HG02852 (cell line): Measurements from ENCODE around the gene MED29.

ENCODE experiments used
- ATAC-seq: cut with Tn5 transposase; IDR thresholded peaks from one replicate; pipeline ENCODE4 v1.9.1; 2021; ENCODE audit warnings: mild to moderate bottlenecking, moderate library complexity; ENCODE audit not compliant: unreplicated experiment

Gene MED29

DNA sequence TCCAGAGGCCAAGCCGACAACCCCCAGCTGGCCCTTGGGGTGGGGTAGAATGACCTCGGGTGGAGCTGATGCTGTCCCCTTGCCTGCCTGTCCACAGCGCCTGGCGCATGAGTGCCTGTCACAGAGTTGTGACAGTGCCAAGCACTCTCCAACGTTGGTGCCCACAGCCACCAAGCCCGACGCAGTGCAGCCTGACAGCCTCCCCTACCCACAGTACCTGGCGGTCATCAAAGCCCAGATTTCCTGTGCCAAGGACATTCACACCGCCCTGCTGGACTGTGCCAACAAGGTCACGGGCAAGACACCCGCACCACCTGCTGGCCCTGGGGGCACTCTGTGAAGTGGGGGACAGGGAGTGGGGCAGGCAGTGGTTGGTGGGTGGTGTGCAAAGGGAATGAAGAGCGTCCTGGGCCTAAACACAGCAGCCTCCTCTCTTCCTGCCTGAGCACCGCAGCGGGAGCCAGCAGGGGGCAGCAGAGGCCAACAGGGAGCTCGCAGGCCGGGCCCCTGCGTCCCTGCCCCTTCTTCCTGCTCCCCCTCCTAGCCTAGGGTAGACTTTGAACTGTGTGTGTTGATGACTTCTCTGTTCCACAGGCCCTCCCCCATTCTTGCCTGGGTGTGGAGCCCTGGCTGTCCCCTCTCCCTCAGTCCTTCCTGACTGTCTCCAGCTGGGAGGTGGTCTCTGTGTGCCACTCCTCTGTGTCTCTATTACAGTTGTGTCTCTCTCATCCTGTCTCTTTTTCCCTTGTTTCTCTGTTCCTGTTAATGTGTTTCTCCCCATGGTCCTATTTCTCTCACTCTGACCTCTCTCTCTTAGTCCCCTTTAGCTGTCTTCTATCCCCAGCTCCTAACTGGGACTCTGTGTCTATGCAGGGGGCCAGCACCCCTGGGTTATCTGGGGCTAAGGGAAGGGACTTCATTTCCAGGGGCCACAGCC is 6.5 kb downstream of the MED29 start:
- no peak for ATAC-seq

DNA sequence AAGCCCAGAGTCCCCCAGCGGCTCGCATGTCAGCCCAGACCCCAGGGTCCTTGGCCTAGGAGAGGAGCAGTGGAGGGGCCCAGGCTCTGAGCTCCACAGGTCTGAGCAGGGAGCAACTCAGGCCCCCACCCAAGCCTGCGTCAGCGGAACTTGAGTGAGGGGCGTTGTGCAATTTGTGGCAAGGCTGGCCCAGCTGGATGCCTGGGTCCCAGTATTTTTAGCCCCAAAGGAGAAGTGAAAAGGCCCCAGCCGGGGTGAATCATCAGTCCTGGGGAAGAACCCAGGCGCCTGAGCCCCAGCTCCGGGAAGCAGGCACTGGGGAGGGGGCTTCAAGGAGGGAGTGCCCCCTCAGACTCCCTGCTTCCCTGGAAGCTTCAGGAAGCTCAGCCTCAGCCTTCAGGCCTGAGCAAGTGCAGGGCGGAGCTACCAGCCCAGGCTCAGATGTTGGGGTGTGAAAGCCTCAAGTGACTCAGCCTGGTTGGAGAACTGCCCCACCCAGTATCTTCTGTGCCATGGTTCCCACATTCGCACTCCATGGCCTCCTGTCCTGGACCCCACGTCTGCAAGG is 7.2 kb downstream of the MED29 start:
- no peak for ATAC-seq

GRCh38 chr19:39399668-39400050 is 8.5 kb downstream of the MED29 start:
- ATAC-seq, result no peak

DNA sequence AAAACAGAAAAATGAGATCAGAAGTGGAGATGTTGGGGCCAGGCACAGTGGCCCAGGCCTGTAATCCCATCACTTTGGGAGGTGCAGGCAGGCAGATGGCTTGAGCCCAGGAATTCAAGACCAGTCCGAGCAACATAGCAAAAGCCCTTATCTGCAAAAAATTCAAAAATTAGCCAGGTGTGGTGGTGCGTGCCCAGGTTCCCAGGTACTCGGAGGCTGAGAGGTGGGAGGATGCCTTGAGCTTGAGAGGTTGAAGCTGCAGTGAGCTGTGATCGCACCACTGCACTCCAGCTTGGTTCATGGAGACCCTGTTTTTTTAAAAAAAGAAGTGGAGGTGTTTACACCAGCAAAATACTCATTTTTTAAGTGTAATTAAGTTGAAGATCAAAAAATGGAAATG is 8.9 kb downstream of the MED29 start:
- ATAC-seq, result no peak

- ATAC-seq, result no peak
These were observed 9.9 kb downstream of the MED29 start for GRCh38 chr19:39401070-39401548.

- no peak for ATAC-seq
These were observed 10.6 kb downstream of the MED29 start for GRCh38 chr19:39401549-39402345.

GRCh38 chr19:39402346-39403300 is 11.4 kb downstream of the MED29 start:
- peak; percentile 24 for ATAC-seq

DNA sequence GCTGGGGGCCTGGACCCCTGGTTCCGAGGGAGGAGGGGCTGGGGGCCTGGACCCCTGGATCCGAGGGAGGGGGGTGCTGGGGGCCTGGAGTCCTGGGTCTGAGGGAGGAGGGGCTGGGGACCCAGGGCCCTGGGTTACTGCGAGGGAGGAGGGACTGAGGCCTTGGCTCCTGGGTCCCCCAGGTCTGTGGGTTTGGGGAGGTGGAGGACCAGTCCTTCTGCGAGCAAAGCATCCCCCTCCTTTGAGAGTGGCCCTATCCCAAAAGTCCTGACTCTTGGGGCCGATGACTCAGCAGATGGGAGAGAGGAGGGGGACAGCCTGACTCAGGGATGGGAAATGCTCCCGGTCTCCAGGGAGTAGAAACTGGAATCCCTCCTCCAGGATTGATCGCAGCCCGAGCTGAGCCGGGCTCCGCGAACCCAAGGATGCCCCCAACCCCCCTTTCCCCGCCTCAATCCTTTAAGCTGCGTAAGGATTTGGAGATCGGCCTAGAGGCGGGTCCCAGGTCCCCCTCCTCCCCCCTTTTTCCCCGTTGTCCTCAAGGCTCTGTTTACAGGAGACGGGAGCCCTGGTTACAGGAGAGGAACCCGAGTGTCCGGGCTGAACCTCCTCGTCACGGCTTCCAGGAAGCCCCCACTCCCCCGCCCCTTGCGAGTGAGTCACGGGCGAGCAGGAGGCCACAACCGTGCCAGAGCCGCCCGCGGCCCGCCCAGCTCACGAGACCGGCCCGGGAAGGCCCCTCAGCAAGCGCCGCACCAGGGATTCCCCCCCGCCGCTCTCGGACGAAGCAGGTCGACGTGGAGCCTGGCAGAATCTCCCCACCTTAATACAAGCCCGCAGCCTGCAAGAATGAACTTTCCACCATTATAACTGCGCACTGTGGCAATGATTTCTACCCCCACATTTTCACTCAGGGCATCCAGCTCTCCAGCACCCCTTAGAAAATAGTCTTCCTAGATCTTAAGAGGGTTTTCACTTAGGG is 12.4 kb downstream of the MED29 start:
- no peak for ATAC-seq

DNA sequence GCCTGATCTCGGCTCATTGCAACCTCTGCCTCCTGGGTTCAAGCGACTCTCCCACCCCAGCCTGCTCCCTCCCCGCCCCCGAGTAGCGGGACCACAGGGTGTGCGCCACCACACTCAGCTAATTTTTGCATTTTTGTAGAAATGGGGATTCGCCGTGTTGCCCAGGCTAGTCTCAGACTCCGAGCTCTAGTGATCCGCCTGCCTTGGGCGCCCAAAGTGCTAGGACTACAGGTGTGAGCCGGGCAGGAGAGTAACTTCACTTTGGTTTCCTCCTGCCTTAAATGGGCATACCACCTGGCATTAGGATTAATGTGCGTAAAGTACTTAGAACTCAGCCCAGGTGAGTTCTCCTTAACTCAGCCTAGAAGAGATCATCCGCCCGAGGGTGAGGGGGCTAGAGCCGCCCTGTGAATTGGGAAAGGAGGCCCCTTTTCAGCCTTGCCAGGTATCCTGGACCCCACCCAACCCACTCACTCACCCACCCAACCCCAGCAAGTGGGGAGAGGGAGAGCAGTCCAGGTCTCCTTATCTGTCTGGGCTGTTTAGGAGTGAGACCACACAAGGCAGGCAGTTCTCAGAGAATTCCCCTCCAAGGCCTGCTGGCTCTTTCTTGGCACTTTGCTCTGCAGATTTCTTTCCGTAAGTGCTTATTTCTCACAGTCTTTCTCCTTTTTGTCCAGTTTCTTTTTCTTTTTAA is 14.2 kb downstream of the MED29 start:
- no peak for ATAC-seq

- ATAC-seq, result no peak
These were observed 14.9 kb downstream of the MED29 start for GRCh38 chr19:39405958-39406655.

GRCh38 chr19:39406656-39407409 is 15.7 kb downstream of the MED29 start, which contains the start of gene ZFP36:
TSS of gene ZFP36 (plus strand) at chr19:39406847. CDS start at chr19:39406905, 58 bp downstream.
- no peak for ATAC-seq

DNA sequence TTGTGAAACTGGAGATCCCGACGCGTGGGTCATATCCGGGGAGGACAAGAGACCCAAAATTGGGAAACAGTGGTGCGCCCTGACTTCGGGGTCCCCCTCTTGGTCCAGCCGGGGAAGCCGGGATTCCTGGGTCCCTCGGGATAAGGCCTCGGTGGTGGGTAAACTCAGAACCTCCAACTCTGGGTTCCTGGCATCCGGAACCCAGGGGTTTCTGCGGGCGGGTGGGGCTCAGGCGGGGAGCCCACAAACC is 16.2 kb downstream of the MED29 start:
- ATAC-seq, result no peak

DNA sequence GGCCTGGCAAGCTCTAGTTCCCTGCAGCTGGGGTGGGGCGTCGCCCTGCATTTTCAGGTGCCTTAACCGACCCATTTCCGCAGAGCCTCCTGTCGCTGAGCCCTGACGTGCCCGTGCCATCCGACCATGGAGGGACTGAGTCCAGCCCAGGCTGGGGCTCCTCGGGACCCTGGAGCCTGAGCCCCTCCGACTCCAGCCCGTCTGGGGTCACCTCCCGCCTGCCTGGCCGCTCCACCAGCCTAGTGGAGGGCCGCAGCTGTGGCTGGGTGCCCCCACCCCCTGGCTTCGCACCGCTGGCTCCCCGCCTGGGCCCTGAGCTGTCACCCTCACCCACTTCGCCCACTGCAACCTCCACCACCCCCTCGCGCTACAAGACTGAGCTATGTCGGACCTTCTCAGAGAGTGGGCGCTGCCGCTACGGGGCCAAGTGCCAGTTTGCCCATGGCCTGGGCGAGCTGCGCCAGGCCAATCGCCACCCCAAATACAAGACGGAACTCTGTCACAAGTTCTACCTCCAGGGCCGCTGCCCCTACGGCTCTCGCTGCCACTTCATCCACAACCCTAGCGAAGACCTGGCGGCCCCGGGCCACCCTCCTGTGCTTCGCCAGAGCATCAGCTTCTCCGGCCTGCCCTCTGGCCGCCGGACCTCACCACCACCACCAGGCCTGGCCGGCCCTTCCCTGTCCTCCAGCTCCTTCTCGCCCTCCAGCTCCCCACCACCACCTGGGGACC is 16.6 kb downstream of the MED29 start:
- no peak for ATAC-seq

GRCh38 chr19:39408392-39409207 is 17.4 kb downstream of the MED29 start:
- no peak for ATAC-seq

DNA sequence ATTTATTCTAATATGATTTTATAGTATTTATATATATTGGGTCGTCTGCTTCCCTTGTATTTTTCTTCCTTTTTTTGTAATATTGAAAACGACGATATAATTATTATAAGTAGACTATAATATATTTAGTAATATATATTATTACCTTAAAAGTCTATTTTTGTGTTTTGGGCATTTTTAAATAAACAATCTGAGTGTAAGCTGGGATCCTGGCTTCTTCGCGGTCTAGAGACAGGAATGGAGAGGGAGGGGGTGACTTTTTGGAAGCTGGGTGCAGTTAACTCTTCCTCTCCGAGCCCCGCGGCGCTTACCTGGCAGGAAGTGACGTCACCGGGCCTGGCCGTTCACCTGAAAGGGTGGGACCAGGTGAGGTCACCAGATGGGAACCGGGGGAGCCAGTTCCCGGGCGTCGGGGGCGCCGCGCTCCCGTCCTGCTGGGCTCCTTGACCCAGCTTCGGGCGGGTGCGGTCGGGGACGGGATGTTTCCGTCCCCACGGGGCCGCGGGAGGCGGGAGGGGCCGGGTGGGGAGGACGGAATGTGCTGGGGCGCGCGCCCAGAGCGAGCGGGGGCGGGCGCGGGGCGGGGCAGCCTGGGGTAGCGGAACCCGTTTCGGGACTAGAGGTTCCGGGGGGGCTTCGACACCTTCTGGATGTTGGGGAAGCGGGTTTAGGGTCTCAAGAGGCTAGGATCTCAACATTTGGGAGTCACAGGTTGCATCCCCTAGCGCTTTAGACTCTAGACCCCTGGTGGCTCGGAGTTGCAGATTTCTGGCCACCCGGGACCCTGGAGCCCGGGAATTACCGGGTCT is 18.2 kb downstream of the MED29 start:
- no peak for ATAC-seq
